Measurements from ENCODE around the gene NOTCH2. TPM values are rescaled to one million over a fixed set of nuclear protein-coding genes. Genes with fewer than 3 reads are reported as not detected.

Gene NOTCH2
- total RNA-seq, 1 experiment from 2014 or later, result 55.7 TPM

DNA sequence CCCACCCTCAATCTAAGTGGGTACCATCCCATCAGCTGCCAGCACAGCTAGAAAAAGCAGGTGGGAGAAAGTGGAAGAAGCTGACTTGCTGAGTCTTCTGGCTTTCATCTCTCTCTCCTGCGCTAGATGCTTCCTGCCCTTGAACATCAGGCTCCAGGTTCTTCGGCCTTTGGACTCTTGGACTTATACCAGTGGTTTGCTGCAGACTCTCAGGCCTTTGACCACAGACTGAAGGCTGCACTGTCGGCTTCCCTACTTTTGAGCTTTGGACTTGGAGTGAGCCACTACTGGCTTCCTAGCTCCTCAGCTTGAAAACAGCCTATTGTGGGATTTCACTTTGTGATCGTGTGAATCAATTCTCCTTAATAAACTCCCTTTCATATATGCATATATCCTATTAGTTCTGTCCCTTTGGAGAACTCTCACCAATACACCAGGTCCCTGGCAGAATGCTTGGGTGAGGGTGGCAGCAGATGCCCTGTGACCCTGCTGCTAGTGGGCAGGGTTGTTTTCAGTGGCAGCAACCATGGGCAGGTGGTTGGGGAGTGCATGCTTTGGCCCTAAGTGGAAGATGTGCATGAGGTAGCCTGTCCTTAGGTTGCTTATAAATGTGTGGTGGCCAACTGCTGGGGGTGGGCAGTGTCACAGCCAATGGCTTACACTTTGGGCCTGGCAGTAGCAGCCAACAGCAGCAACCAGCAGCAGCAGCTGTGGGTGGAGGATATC lies 162.4 kb downstream of the NOTCH2 start:
- POLR2A ChIA-PET (ENCODE audit: low non-redundant PET), result no interaction called here
- CTCF ChIA-PET, result no interaction called here
- TF ChIP-seq EZH2 (IDR thresholded peaks at IDR 0.05; ENCODE audit: borderline replicate concordance, low read depth, low read length, poor library complexity, severe bottlenecking), result no peak
- TF ChIP-seq, protein P1, sequence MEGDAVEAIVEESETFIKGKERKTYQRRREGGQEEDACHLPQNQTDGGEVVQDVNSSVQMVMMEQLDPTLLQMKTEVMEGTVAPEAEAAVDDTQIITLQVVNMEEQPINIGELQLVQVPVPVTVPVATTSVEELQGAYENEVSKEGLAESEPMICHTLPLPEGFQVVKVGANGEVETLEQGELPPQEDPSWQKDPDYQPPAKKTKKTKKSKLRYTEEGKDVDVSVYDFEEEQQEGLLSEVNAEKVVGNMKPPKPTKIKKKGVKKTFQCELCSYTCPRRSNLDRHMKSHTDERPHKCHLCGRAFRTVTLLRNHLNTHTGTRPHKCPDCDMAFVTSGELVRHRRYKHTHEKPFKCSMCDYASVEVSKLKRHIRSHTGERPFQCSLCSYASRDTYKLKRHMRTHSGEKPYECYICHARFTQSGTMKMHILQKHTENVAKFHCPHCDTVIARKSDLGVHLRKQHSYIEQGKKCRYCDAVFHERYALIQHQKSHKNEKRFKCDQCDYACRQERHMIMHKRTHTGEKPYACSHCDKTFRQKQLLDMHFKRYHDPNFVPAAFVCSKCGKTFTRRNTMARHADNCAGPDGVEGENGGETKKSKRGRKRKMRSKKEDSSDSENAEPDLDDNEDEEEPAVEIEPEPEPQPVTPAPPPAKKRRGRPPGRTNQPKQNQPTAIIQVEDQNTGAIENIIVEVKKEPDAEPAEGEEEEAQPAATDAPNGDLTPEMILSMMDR (conservative IDR thresholded peaks at IDR 0.05; ENCODE audit: low read depth, low read length), result no peak

DNA sequence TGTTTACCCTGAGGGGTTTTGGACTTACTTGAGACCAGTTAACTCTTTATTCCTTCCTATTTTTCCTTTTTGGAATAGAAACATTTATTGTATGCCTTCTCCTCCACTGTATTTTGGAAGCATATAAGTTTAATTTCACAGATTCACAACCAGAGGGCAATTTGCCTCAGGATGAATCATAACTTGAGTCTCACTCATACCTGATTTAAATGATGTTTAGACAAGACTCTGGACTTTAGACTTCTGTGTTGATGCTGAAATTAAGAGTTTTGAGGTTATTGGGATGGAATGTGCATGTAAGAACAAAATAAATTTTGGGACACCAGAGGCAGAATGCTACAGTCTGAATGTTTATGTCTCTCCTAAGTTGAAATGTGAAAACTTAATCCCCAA lies 166.0 kb downstream of the NOTCH2 start:
- POLR2A ChIA-PET (ENCODE audit: low non-redundant PET), result no interaction called here
- no peak for TF ChIP-seq EZH2 (IDR thresholded peaks at IDR 0.05; ENCODE audit: borderline replicate concordance, low read depth, low read length, poor library complexity, severe bottlenecking)
- TF ChIP-seq, protein P1 (conservative IDR thresholded peaks at IDR 0.05; ENCODE audit: low read depth, low read length), result no peak
- no peak overlapping the region for H3K4me3 ChIP-seq (ENCODE audit: low read depth, low read length, poor library complexity, severe bottlenecking)
- H3K4me1 ChIP-seq (ENCODE audit: insufficient read depth, low read length, poor library complexity, severe bottlenecking), result no peaks in the 10 kb centered on the region
- no peaks in the 10 kb centered on the region for H3K36me3 ChIP-seq (ENCODE audit: insufficient read depth, low read length, poor library complexity, severe bottlenecking)
- intact Hi-C loops (cut with micrococcal nuclease; ENCODE audit: unreplicated experiment), result no loop called here
- no peak for DNase-seq (ENCODE audit: low spot score)
- CTCF ChIA-PET, result no interaction called here
- no peaks in the 10 kb centered on the region for H3K9me3 ChIP-seq (ENCODE audit: low read depth, low read length, poor library complexity, severe bottlenecking)
- H3K27ac ChIP-seq (ENCODE audit: low read depth, low read length, poor library complexity, severe bottlenecking), result no peak overlapping the region
- H3K27me3 ChIP-seq (replicated peaks; ENCODE audit: insufficient read depth, low read depth, low read length, poor library complexity), result no peaks in the 10 kb centered on the region
- BruUV-seq (replicated peaks), result no TSS peak

More for the DNA sequence above, 162.4 kb downstream of the NOTCH2 start:
- no peaks in the 10 kb centered on the region for H3K36me3 ChIP-seq (ENCODE audit: insufficient read depth, low read length, poor library complexity, severe bottlenecking)
- no peak overlapping the region for H3K4me3 ChIP-seq (ENCODE audit: low read depth, low read length, poor library complexity, severe bottlenecking)
- BruUV-seq (replicated peaks), result no TSS peak
- H3K27me3 ChIP-seq (replicated peaks; ENCODE audit: insufficient read depth, low read depth, low read length, poor library complexity), result no peaks in the 10 kb centered on the region
- H3K4me1 ChIP-seq (ENCODE audit: insufficient read depth, low read length, poor library complexity, severe bottlenecking), result no peaks in the 10 kb centered on the region
- no peak overlapping the region for H3K27ac ChIP-seq (ENCODE audit: low read depth, low read length, poor library complexity, severe bottlenecking)
- intact Hi-C loops (cut with micrococcal nuclease; ENCODE audit: unreplicated experiment), result no loop called here
- DNase-seq (ENCODE audit: low spot score), result no peak
- H3K9me3 ChIP-seq (ENCODE audit: low read depth, low read length, poor library complexity, severe bottlenecking), result no peaks in the 10 kb centered on the region

DNA sequence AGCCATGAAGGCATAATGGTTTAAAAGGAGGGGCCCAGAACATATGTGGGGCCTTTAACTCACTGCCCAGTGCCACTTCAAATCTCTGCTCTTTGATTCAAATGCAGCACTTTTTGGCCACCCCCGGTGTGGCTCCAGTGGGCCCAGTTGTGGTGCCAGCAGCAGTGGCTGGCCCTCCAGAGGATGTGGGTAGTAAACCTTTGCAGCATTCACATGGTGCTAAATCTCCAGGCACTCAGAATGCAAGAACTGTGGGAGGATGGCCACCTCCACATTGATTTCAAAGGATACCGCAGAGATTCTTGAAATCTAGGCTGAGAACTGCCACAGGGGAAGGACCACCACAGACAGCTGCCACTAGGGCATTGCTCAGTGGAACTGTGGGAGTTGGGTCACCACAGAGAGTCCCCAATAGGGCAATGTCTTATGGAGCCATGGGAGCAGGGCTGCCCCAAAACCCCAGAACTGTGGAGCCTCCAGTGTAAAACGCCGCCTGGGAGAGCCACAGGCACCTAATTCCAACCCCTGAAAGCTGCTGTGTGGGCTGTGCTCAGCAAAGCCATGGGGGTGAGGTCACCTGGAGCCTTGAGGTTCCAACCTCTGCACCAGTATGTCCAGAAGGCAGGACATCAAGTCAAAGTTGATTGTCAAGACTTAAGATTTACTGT lies 166.6 kb downstream of the NOTCH2 start:
- no peaks in the 10 kb centered on the region for H3K36me3 ChIP-seq (ENCODE audit: insufficient read depth, low read length, poor library complexity, severe bottlenecking)
- TF ChIP-seq, protein P1 (conservative IDR thresholded peaks at IDR 0.05; ENCODE audit: low read depth, low read length), result no peak
- no peak for TF ChIP-seq EZH2 (IDR thresholded peaks at IDR 0.05; ENCODE audit: borderline replicate concordance, low read depth, low read length, poor library complexity, severe bottlenecking)
- POLR2A ChIA-PET (ENCODE audit: low non-redundant PET), result no interaction called here
- BruUV-seq (replicated peaks), result no TSS peak
- no peaks in the 10 kb centered on the region for H3K27me3 ChIP-seq (replicated peaks; ENCODE audit: insufficient read depth, low read depth, low read length, poor library complexity)
- intact Hi-C loops (cut with micrococcal nuclease; ENCODE audit: unreplicated experiment), result no loop called here
- no peaks in the 10 kb centered on the region for H3K4me1 ChIP-seq (ENCODE audit: insufficient read depth, low read length, poor library complexity, severe bottlenecking)
- DNase-seq (ENCODE audit: low spot score), result no peak
- H3K27ac ChIP-seq (ENCODE audit: low read depth, low read length, poor library complexity, severe bottlenecking), result no peak overlapping the region
- H3K9me3 ChIP-seq (ENCODE audit: low read depth, low read length, poor library complexity, severe bottlenecking), result no peaks in the 10 kb centered on the region
- CTCF ChIA-PET, result no interaction called here
- no peak overlapping the region for H3K4me3 ChIP-seq (ENCODE audit: low read depth, low read length, poor library complexity, severe bottlenecking)
